WTC11 (cell line): ENCODE data around the gene ANKEF1.

Experiments
- CBFB ChIP-seq: sonication (generic); formaldehyde crosslinking; IDR thresholded peaks from 2 replicates; pipeline ENCODE4 v1.8.1; 2022; ENCODE audit warnings: mild to moderate bottlenecking, low read depth, missing genetic modification reagents
- CREB1 ChIP-seq: sonication (generic); formaldehyde crosslinking; IDR thresholded peaks from 2 replicates; pipeline ENCODE4 v1.8.0; 2023; ENCODE audit warnings: mild to moderate bottlenecking, missing genetic modification reagents
- ETV6 ChIP-seq: sonication (generic); formaldehyde crosslinking; IDR thresholded peaks from 2 replicates; pipeline ENCODE4 v1.8.1; 2022; ENCODE audit warnings: mild to moderate bottlenecking, missing genetic modification reagents
- SMAD3 ChIP-seq: sonication (generic); formaldehyde crosslinking; IDR thresholded peaks from 2 replicates; pipeline ENCODE4 v1.8.0; 2022; ENCODE audit warnings: missing genetic modification reagents, mild to moderate bottlenecking, borderline replicate concordance
- SMAD4 ChIP-seq: sonication (generic); formaldehyde crosslinking; IDR thresholded peaks from 2 replicates; pipeline ENCODE4 v1.8.0; 2022; ENCODE audit warnings: mild to moderate bottlenecking, missing genetic modification reagents
- ZNF317 ChIP-seq: sonication (generic); formaldehyde crosslinking; IDR thresholded peaks from 2 replicates; pipeline ENCODE4 v1.8.1; 2023; ENCODE audit warnings: low read depth, mild to moderate bottlenecking, moderate library complexity, missing genetic modification reagents, borderline replicate concordance
- ZNF396 ChIP-seq: fragments of 250-450 bp; sonication (Bioruptor Pico); IDR thresholded peaks from 2 replicates; pipeline ENCODE4 v1.8.0; 2021; ENCODE audit warnings: mild to moderate bottlenecking, moderate library complexity, borderline replicate concordance
- TF ChIP-seq, protein P1 (sequence below): fragments of 200-600 bp; IDR thresholded peaks from 2 replicates; pipeline ENCODE4 v1.8.0; 2022; ENCODE audit warnings: antibody characterized with exemption
- TF ChIP-seq, protein P2 (sequence below): sonication (generic); formaldehyde crosslinking; IDR thresholded peaks from 2 replicates; pipeline ENCODE4 v1.8.1; 2023; ENCODE audit warnings: mild to moderate bottlenecking, missing genetic modification reagents, borderline replicate concordance
- TF ChIP-seq, protein P3 (sequence below): sonication (generic); formaldehyde crosslinking; conservative IDR thresholded peaks from 2 replicates; pipeline ENCODE4 v1.8.1; 2022; ENCODE audit warnings: mild to moderate bottlenecking, missing genetic modification reagents
- TF ChIP-seq, protein P4 (sequence below): fragments of 250-450 bp; sonication (Bioruptor Pico); IDR thresholded peaks from 2 replicates; pipeline ENCODE4 v2.1.2; 2022; ENCODE audit warnings: mild to moderate bottlenecking, moderate library complexity
- TF ChIP-seq, protein P5 (sequence below): sonication (generic); formaldehyde crosslinking; conservative IDR thresholded peaks from 2 replicates; pipeline ENCODE4 v1.8.1; 2023; ENCODE audit warnings: mild to moderate bottlenecking, low read depth, missing genetic modification reagents, moderate library complexity

DNA sequence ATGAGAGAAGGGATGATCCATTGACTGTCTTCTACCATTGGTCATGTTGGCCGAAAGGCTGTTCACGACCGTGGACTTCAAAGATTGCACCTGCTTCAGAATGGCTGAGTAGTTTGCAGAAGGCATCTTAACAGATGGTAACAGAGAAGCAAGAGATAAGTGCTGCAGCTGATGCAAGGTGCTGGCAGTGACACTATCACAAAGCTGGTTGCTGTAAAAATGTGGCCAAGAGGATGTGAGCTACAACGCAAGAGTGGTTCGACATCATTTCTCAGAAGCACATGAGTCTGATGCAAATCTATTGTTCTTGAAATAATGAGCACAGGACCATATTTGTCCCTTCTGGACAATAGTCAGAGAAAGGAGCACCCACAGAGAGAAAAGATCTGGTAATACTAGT is 27.0 kb upstream of the ANKEF1 start:
- TF ChIP-seq, protein P1, sequence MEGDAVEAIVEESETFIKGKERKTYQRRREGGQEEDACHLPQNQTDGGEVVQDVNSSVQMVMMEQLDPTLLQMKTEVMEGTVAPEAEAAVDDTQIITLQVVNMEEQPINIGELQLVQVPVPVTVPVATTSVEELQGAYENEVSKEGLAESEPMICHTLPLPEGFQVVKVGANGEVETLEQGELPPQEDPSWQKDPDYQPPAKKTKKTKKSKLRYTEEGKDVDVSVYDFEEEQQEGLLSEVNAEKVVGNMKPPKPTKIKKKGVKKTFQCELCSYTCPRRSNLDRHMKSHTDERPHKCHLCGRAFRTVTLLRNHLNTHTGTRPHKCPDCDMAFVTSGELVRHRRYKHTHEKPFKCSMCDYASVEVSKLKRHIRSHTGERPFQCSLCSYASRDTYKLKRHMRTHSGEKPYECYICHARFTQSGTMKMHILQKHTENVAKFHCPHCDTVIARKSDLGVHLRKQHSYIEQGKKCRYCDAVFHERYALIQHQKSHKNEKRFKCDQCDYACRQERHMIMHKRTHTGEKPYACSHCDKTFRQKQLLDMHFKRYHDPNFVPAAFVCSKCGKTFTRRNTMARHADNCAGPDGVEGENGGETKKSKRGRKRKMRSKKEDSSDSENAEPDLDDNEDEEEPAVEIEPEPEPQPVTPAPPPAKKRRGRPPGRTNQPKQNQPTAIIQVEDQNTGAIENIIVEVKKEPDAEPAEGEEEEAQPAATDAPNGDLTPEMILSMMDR, result no peak
- TF ChIP-seq, protein P2, sequence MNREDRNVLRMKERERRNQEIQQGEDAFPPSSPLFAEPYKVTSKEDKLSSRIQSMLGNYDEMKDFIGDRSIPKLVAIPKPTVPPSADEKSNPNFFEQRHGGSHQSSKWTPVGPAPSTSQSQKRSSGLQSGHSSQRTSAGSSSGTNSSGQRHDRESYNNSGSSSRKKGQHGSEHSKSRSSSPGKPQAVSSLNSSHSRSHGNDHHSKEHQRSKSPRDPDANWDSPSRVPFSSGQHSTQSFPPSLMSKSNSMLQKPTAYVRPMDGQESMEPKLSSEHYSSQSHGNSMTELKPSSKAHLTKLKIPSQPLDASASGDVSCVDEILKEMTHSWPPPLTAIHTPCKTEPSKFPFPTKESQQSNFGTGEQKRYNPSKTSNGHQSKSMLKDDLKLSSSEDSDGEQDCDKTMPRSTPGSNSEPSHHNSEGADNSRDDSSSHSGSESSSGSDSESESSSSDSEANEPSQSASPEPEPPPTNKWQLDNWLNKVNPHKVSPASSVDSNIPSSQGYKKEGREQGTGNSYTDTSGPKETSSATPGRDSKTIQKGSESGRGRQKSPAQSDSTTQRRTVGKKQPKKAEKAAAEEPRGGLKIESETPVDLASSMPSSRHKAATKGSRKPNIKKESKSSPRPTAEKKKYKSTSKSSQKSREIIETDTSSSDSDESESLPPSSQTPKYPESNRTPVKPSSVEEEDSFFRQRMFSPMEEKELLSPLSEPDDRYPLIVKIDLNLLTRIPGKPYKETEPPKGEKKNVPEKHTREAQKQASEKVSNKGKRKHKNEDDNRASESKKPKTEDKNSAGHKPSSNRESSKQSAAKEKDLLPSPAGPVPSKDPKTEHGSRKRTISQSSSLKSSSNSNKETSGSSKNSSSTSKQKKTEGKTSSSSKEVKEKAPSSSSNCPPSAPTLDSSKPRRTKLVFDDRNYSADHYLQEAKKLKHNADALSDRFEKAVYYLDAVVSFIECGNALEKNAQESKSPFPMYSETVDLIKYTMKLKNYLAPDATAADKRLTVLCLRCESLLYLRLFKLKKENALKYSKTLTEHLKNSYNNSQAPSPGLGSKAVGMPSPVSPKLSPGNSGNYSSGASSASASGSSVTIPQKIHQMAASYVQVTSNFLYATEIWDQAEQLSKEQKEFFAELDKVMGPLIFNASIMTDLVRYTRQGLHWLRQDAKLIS, result no peak
- TF ChIP-seq, protein P3, sequence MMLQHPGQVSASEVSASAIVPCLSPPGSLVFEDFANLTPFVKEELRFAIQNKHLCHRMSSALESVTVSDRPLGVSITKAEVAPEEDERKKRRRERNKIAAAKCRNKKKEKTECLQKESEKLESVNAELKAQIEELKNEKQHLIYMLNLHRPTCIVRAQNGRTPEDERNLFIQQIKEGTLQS (CRISPR knock-in tag), result no peak
- TF ChIP-seq ETV6 (CRISPR knock-in tag) (no peak), SMAD3 (CRISPR knock-in tag) (no peak), ZNF396 (no peak), CBFB (CRISPR knock-in tag) (no peak), CREB1 (no peak), ZNF317 (CRISPR knock-in tag) (no peak), SMAD4 (CRISPR knock-in tag) (no peak)
- TF ChIP-seq, protein P4, sequence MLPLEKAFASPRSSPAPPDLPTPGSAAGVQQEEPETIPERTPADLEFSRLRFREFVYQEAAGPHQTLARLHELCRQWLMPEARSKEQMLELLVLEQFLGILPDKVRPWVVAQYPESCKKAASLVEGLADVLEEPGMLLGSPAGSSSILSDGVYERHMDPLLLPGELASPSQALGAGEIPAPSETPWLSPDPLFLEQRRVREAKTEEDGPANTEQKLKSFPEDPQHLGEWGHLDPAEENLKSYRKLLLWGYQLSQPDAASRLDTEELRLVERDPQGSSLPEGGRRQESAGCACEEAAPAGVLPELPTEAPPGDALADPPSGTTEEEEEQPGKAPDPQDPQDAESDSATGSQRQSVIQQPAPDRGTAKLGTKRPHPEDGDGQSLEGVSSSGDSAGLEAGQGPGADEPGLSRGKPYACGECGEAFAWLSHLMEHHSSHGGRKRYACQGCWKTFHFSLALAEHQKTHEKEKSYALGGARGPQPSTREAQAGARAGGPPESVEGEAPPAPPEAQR (CRISPR knock-in tag), result no peak
- TF ChIP-seq, protein P5, sequence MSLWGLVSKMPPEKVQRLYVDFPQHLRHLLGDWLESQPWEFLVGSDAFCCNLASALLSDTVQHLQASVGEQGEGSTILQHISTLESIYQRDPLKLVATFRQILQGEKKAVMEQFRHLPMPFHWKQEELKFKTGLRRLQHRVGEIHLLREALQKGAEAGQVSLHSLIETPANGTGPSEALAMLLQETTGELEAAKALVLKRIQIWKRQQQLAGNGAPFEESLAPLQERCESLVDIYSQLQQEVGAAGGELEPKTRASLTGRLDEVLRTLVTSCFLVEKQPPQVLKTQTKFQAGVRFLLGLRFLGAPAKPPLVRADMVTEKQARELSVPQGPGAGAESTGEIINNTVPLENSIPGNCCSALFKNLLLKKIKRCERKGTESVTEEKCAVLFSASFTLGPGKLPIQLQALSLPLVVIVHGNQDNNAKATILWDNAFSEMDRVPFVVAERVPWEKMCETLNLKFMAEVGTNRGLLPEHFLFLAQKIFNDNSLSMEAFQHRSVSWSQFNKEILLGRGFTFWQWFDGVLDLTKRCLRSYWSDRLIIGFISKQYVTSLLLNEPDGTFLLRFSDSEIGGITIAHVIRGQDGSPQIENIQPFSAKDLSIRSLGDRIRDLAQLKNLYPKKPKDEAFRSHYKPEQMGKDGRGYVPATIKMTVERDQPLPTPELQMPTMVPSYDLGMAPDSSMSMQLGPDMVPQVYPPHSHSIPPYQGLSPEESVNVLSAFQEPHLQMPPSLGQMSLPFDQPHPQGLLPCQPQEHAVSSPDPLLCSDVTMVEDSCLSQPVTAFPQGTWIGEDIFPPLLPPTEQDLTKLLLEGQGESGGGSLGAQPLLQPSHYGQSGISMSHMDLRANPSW (CRISPR knock-in tag), result no peak
